Heart right ventricle (tissue), 16 donors: Measurements from ENCODE around the gene BRD9. TPM values are rescaled to one million over a fixed set of nuclear protein-coding genes. Genes with fewer than 3 reads are reported as not detected.
"Not testable (repeated sequence)": the region's sequence is repeated elsewhere in the genome, so short reads cannot be mapped to it uniquely, and the experiment has no call there.

ENCODE experiments used
- ATAC-seq, 8 donors: fragments of 200-7000 bp; cut with Tn5 transposase; one replicate each; pipeline ENCODE4 v1.9.1; 2020; ENCODE audit warnings: mild to moderate bottlenecking in 8 of 8, moderate library complexity in 8 of 8, moderate number of reproducible peaks in 1 of 8
- DNase-seq, 2 donors: peaks; one replicate each; pipeline ENCODE4 v3.0.0-alpha.2; 2020
- H3K27ac ChIP-seq, 10 donors: fragments of 200-600 bp; sonication (generic) in 2 of 10; one replicate each; pipeline versions ENCODE4 v1.5.0 to v1.8.0; 2020 to 2022; ENCODE audit warnings: mild to moderate bottlenecking in 3 of 10
- H3K27me3 ChIP-seq, 7 donors: fragments of 200-600 bp; one replicate each; pipeline ENCODE4 v1.8.0; 2021 to 2022; ENCODE audit warnings: mild to moderate bottlenecking in 2 of 7
- H3K36me3 ChIP-seq, 9 donors: fragments of 200-600 bp; sonication (generic) in 1 of 9; one replicate each; pipeline versions ENCODE4 v1.5.0 to v1.8.0; 2020 to 2022; ENCODE audit warnings: mild to moderate bottlenecking in 2 of 9
- H3K4me1 ChIP-seq, 9 donors: fragments of 200-600 bp; sonication (generic) in 1 of 9; one replicate each; pipeline versions ENCODE4 v1.5.0 to v1.8.0; 2020 to 2022; ENCODE audit warnings: mild to moderate bottlenecking in 4 of 9
- H3K4me3 ChIP-seq, 10 donors: fragments of 200-600 bp; sonication (generic) in 2 of 10; one replicate each; pipeline versions ENCODE4 v1.5.0 to v1.8.0; 2020 to 2022; ENCODE audit warnings: mild to moderate bottlenecking in 7 of 10, moderate library complexity in 2 of 10
- H3K9me3 ChIP-seq, 11 donors: fragments of 200-600 bp in 10 of 11; sonication (generic) in 2 of 11; one replicate each; pipeline versions ENCODE4 v1.5.0 to v1.8.0; 2013 to 2022; ENCODE audit warnings: mild to moderate bottlenecking in 2 of 11, control low read depth in 1 of 11, moderate library complexity in 1 of 11
- CTCF ChIP-seq, 9 donors: fragments of 200-600 bp; sonication (generic) in 2 of 9; IDR thresholded peaks; one replicate each; pipeline versions ENCODE4 v1.5.0 to v1.8.0; 2021 to 2022; ENCODE audit warnings: antibody characterized with exemption in 9 of 9, mild to moderate bottlenecking in 5 of 9, moderate library complexity in 1 of 9
- WGBS, 2 donors: extraction: QIAGEN DNeasy Blood & Tissue Kit; methylation state at CpG; one replicate each; pipeline ENCODE4 v1.1.7; 2013; ENCODE audit warnings: inconsistent platforms in 1 of 2; 5-methylcytosine and 5-hydroxymethylcytosine counted together
- intact Hi-C, 10 donors: fragments of 100-400 bp; cut with DNase I; formaldehyde crosslinking; loops; one replicate each; pipeline versions ENCODE4 v1.11.1 to v1.14.2; 2022
- polyA plus RNA-seq, 2 donors: library from polyadenylated mRNA; stranded (reverse); fragments of 200-250 nt; gene quantifications; one replicate each; pipeline ENCODE4 v1.2.3, GENCODE V29; 2013
- total RNA-seq, 10 donors: library from RNA; stranded (reverse); fragmentation: NEBNext Ultra II Directional in 3 of 10; extraction: Animal tissue kit (Norgen Biotek cat#: 25700) in 3 of 10; gene quantifications; one replicate each; pipeline versions ENCODE4 v1.2.1 to v1.2.4, GENCODE V29; 2021 to 2023
- donor health status: Arrhythmogenic right ventricular cardiomyopathy.
- donor health status: ischemic (EF 13 %, LVEDD 7.1; RV severe dilation, severe dysfunction).
- donor health status: healthy with polysubstance abuse.
- donor health status: DM: no; HTN: yes; CAD: no.
- donor health status: DM: no; HTN: no; CAD: no.
- donor health status: ischemic (EF 25% LVEDD 6.9; RV normal size, moderate dysfunction).
- donor health status: ischemic (EF 25% LVEDD 5.7; RV mildly dilated, moderate dysfunction).
- donor health status: healthy.
- donor health status: DM: yes; HTN: yes; CAD: no.
- donor health status: Ischemic cardiomyopathy.
- donor health status: ischemic (EF 35%, LVEDD 5.7; RV mildly dilated, moderate dysfunction).
- donor health status: nonischemic (EF 11% LVEDD 7.7; RV severe dilation, severe dysfunction).
- donor health status: DM: yes; HTN: yes; CAD: no.
- donor health status: PGD.
- donor health status: ischemic (EF 29% LVEDD 5.4; RV normal size, mild dysfunction).
- donor health status: nonischemic (EF 23%, LVEDD 6.1; RV moderate dilation, normal function).

BRD9 gene
- total and polyA plus RNA-seq, 12 donors = 16.7 to 42.6 (median 26.0) TPM

- no peak for ATAC-seq
- Histone ChIP-seq H3K27ac (no peak overlapping the region), H3K4me3 (no peak overlapping the region), H3K36me3 (no peaks in the 10 kb centered on the region), H3K27me3 (peaks cover 0 to 17% (median 15%) of the 10 kb centered on the region in 7 donors), H3K4me1 (peaks cover 0 to 20% (median 11%) of the 10 kb centered on the region in 9 donors), H3K9me3 (no peaks in the 10 kb centered on the region)
- no peak for DNase-seq
- no peak for TF ChIP-seq CTCF (IDR thresholded peaks at IDR 0.05)
- WGBS, 2 donors = 90 to 91% methylated on average over 8 of the region's 8 CpGs
- intact Hi-C loops = loop anchor here in 3 of 10 donors (5.0 to 10.0 kb wide), 3 partner anchors 224 to 714 kb away; no protein-coding TSS in a partner anchor
Measured at GRCh38 chr5:930866-931265, 38.3 kb upstream of the BRD9 start.

GRCh38 chr5:929596-929995, 37.0 kb upstream of the BRD9 start:
- intact Hi-C loops = loop anchor here in 4 of 10 donors (10.0 kb wide), 4 partner anchors 205 to 715 kb away; no protein-coding TSS in a partner anchor
- TF ChIP-seq CTCF (IDR thresholded peaks at IDR 0.05) = no peak
- no peak overlapping the region for H3K27ac ChIP-seq
- no peak for ATAC-seq
- H3K4me1 ChIP-seq = peaks cover 0 to 20% (median 11%) of the 10 kb centered on the region in 9 donors
- H3K4me3 ChIP-seq = no peak overlapping the region
- no peak for DNase-seq
- no peaks in the 10 kb centered on the region for H3K36me3 ChIP-seq
- H3K27me3 ChIP-seq = peaks cover 0 to 28% (median 26%) of the 10 kb centered on the region in 7 donors
- H3K9me3 ChIP-seq = no peaks in the 10 kb centered on the region

- Histone ChIP-seq H3K4me1 (peaks cover 0 to 20% (median 11%) of the 10 kb centered on the region in 9 donors), H3K27me3 (peaks cover 0 to 32% (median 29%) of the 10 kb centered on the region in 7 donors)
- not testable (repeated sequence) for H3K36me3 ChIP-seq, H3K9me3 ChIP-seq, H3K4me3 ChIP-seq, DNase-seq, ATAC-seq, H3K27ac ChIP-seq
- intact Hi-C loops = loop anchor here in 4 of 10 donors (10.0 kb wide), 4 partner anchors 206 to 716 kb away; no protein-coding TSS in a partner anchor
Measured at GRCh38 chr5:929182-929581, 36.6 kb upstream of the BRD9 start.

GRCh38 chr5:927172-928015, 34.8 kb upstream of the BRD9 start:
- Histone ChIP-seq H3K36me3 (no peaks in the 10 kb centered on the region), H3K27ac (no peak overlapping the region), H3K27me3 (peaks cover 0 to 45% (median 29%) of the 10 kb centered on the region in 7 donors), H3K9me3 (no peaks in the 10 kb centered on the region), H3K4me1 (peaks cover 0 to 20% (median 11%) of the 10 kb centered on the region in 9 donors), H3K4me3 (peak overlapping the region in 8 of 10 donors; percentile 19 to 55 (median 46))
- ATAC-seq = peak in 1 of 8 donors; percentile 3
- DNase-seq = no peak
- intact Hi-C loops = loop anchor here in 4 of 10 donors (10.0 kb wide), 4 partner anchors 207 to 717 kb away; no protein-coding TSS in a partner anchor
- 73 to 79% methylated on average over 30 of the region's 30 CpGs for WGBS, 2 donors
- no peak for TF ChIP-seq CTCF (IDR thresholded peaks at IDR 0.05)
